GM18499 (cell line): ENCODE data around the gene ZBTB42.

ENCODE experiments used
- ATAC-seq: cut with Tn5 transposase; IDR thresholded peaks from one replicate; pipeline ENCODE4 v1.9.1; 2021; ENCODE audit warnings: moderate number of reproducible peaks; ENCODE audit not compliant: insufficient read depth, unreplicated experiment

The ZBTB42 gene

DNA sequence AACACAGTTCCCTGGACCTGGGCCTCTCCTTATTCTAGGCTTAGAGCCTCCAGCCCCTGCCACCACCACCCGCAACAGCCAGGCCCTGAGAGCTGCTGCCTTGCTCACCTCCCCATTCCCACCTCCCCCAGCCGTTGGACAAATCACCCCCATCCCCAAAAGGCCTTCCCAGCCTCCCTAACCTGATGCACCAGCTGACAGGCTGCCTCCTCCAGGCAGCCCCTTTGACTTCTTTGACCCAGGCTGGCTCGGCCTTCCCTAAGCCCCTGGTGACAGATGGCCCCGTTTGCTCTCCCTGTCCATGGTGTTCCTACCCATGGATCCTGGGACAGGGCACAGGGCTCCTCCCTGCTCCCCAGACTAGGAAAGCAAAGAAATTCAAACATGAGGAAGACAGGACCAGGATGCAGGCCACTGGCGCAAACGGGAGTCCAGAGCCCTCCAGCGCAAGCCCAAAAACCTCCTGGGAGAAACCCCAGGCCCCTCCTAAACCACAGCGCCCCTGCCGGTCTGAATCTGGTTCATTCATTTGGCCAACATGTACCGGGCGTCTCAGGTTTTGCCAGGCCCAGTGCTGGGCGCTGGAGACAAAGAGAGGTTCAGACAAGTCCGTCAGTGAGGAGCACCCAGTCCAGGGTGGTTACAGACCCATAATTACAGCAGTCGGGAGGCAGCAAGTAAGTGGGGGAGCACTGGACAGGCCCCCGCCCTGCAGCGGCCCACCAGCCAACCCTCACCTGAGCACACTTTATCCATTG is 7.8 kb upstream of the ZBTB42 start:
- ATAC-seq, result no peak

DNA sequence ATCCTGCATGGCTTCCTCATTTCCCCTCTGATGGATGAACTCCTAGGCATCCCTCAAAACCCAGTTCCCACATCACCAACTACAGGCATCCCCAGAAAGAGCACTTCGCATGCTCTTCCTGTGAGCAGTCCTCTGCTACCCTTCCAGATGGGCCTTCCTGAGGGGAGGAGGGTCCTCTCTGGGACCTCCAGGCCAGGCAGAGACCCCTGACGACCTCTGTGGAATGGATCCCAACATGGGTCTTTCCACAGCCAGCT is 7.3 kb upstream of the ZBTB42 start:
- no peak for ATAC-seq

DNA sequence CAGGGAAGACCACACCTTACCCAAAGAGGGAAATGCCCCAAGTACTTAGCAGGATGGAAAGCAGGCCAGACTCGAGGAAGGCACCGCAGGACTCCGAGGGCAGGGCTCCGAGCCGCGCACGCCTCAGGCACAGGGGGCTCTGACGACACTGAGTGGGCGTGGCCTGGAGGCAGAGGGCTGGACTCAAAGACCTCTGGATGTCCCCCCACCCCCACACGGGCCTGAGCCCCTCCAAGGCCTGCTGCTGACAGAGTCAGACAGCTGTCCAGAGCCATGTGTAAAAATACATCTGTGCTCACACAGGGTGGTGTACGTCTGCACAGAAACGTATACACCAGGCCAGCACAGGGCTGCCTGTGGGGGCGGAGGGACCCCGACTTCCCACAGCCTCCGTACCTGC is 6.8 kb upstream of the ZBTB42 start:
- ATAC-seq, result no peak

DNA sequence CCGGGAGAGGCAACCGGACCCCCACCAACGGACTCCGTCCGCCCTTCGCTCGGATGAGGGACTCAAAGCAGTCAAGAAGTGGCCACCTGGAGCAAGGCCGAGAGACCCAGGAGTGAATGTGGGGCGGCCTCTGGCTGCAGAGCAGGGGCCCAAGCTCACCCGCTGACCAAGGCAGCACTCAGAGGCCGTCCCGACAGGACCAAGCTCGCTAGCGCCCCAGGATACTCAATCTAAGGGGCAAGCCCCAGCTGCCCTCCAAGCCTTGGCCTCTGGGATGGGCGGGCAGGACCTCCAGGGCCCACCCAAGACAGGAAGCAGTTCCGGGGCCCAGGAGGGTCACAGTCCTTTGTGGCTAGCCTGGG is 6.3 kb upstream of the ZBTB42 start:
- ATAC-seq, result no peak

DNA sequence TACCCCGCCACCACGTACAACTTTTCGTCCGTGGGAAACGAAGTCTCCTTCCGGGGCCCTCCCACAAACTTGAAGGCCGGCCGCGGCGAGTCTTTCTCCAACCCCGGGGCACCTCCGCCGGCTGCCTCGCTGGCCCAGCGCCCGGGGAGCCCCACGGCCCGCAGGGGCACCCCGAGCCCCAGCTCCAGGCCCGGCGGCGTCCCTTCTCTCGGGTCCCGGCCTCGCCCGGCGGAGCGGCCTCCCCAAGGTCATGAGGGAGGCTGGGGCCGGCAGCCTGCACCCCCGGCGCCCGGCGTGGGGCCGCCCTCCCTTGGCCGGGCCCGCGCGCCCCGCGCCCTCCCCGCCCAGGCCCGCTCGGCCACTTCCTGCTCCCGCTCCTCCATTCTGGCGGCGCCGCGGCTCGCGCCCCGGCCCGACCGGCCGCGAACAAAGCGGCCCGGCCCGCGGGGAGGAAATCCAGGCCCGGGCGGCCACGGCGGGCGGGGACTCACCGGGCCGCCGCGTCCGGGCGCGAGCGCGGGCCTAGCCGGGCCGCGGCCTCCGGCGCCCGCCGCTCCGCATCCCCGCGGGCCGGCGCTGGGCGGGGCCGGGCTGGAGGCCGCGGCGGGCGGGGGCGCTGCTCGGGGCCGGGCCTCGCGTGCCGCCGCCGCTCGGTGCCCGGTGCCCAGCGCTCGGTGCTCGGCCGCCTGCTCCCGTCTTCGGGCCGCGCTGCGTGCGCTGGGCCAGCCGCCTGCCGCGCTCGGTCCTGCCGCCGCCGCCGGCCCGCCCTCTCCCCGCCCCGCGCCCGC is 5.7 kb upstream of the ZBTB42 start, which contains the start of gene AKT1:
Gene AKT1 (minus strand): TSS at position 756 of the 788 bp plus-strand sequence. CDS start 3,105 bp downstream, outside the sequence.
- no peak for ATAC-seq

DNA sequence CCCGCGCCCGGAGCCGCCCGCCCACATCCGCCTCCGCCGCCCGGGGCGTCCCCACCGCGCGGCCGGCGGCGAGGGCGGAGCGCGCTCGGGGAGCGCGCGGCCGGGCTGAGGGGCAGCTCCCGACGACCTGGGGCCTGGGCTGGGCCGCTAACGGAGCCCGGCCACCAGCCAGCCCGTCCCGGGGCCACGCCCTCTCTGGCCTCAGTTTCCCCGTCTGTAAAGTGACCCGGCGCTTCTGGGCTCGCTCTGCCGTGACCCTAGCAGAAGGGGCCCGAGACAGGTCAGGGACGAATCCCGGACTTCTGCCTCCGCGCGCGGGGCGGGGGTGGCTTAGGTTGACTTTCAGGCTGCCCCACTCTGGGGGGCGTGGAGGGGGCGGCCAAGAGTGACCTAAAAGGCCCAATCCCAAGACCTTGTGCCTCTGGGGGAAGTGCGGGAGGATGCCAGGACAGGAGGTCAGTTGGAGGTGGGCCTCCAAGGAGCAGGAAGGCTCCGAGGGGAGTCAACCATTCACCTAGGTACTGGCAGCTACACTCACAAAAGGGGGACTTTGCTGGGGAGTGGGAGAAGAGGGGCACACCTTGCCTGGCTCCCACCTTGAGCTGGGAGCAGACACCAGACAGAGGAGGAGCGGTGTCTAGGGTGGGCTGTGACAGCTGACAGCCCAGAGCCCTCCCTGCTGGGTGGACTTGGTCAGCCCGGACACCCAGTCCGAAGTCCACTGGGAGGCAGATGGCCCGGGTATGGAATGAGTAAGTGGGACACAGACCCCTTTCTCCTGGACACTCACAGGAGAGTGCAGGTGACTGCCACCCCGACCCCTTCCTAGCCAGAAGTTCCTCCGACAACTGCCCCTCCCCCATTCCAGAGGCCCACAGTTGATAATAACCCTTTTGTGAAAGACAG is 4.9 kb upstream of the ZBTB42 start:
- no peak for ATAC-seq

DNA sequence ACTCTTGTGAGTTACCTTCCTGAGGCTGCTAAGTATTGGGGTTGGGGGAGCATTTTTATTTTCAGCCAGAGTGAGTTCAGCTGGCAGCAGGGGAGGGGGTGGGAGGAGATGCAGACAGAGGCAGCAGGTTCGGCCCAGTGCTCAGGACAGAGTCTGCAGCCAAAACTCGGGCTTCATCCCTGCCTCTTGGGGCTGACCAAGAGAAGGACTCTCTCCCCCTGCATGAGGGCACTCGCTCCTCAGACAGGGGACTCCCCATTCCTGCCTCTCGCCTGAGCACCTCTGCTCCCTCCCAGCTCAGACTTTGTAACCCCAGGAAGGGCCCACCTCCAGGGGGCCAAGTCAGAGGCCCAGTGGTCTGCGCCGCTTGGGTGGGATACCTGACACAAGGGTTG is 4.2 kb upstream of the ZBTB42 start:
- ATAC-seq, result no peak

DNA sequence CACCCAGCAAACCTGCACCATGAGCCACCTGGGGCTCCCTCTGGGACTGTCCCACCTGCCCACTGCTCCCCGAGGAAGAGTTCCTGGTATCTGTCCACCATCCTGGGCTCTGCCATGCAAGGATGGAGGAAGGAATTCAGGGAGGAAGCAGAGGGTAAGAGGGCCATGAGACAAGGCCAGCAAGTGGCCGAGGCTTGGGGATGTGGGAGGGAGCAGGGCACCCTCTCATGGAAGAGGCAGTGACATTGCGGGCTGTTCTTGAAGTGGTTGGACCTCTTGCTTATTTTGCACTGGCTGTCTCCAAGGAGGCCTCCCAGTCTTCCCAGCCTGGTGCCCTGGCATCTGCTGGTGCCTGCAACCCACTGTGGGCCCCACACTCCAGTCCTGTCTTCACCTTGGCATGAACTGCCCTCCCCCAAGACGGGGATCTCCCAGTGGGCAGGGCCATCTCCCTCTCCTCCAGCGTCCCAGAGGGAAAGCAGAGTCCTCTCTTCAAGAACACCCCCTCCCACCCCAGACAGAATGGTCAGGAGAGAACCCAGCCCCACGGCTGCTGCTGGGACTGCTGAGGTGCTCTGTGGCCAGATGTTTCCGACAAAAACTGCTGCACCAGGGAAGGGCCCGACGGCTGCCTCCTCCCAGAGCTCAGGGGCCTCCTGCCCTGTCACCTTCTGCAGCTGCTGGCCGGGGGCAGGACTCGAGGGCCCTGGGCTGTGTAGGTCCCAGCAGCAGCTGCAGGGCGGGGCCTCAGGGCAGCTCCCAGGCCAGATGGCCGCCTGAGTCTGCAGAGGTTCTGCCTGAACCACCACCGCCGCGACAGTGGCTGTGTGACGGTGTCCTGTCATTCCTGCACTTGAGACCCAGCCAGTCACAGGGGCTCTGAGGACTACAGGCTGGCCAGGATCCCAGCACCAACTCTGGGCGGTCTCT is 3.5 kb upstream of the ZBTB42 start:
- ATAC-seq, result no peak

DNA sequence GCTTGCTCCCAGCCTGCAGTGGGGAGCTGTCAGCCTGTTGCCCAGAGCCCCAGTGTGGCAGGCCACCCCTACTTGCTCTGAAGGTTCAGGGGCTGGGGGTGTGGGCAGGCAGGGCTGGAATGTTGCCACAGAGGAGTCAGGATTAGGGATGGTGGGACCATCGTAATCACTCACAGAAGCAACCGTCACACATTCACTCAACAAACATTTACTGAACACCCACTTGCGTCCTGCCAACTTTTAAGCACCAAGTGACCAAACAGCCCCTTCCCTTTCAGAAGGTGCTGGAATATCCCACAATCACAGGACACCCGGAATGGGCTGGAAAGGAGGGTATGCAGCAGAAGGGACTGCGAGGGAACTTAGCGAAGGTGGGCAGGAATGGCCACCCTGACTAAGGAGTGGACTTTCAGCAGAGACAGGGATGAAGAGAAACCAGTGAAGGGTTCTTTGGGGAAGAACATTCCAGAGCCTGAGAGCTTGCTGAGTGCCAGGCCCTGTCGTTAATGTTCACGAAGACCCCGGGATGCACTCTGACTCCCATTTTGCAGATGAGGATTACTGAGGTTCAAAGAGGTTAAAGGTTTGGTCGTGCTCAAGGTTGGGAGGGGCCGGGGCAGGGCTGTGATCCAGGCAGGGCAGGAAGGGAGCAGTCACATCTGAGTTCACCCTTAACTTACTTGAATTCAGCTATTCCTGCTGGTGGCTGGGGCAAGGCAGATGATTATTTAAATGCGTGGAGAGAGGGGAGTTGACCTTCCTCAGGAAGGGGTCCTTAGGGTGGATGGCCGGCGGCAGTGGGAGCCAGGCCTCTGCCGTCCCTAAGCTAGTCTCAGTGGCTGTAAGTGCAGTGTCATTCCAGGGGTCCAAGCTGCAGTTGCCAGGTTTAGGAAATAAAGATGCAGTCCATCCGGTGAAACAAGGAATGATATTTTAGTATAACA is 2.3 kb upstream of the ZBTB42 start:
- ATAC-seq, result no peak

DNA sequence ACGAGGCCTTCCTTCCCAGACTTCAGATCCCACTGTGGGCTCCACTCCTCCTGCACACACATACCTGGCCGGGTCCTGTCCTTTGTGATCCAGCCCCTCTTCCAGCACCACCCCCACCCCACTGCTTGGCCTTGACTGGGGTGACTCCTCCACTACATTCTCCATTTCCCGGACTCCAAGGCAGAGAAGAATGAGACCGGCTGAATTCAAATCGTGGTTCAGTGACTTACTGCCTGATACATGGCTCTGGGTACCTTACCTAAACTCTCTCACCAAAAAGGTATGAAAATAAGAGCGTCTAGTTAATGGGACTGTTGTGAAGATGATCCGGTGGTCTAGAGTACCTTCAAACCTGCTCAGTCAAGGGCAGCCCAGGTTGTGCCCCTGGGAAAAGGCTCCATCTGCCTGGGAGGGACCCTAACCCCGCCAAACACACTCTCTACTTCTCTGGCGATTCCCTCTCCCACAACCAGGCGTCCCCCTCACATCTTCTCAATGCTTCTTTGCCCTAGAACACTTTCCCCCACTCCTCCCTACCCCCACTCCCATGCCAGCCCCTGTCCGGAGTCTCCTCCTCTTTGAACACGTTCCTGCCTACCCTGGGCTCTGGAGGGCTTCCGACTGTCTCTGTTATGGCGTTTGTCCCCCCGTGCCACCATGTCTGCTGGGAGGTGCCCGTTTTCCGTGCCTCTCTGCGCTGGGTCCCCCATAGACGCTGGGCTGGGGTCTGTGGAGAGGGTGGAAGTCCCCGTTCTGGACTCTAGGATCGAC is 1.5 kb upstream of the ZBTB42 start:
- no peak for ATAC-seq

DNA sequence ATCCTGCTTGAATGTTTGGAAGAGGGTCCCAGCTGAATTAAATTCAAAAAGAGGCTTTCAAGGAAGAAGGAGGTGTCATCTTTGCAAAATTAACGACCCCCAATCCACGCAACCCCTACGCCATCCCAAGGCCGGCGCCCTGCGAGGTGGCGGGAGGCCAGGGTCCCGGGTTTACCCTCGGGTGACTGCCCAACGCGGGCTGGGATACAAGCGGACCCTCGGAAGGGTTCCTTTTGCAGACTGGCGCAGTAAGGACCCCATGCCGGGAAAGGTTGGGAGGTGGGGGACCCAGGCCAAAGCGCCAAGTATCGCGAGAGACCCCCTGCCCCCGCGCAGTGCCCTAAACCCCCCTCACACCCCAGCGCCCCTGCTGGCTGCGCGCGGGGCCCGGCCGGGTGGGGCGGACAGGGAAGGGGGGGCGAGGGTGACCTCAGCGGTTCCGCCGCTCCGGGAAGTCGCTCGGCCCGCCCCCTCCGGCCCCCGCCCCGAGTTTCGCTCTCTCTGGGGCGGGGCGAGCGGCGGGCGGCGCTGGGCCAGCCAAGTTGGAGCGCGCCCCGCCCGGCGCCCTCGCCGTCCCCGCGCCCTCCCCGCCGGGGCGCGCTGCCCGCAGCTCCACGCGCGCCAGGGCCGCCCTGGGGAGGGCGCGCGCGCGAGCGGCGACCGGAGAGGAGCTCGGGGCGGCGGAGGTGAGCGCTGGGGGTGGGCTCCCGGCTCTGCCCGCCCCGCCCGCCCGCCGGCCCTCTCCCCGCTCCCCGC is 708 bp upstream of the ZBTB42 start:
- ATAC-seq, result no peak

DNA sequence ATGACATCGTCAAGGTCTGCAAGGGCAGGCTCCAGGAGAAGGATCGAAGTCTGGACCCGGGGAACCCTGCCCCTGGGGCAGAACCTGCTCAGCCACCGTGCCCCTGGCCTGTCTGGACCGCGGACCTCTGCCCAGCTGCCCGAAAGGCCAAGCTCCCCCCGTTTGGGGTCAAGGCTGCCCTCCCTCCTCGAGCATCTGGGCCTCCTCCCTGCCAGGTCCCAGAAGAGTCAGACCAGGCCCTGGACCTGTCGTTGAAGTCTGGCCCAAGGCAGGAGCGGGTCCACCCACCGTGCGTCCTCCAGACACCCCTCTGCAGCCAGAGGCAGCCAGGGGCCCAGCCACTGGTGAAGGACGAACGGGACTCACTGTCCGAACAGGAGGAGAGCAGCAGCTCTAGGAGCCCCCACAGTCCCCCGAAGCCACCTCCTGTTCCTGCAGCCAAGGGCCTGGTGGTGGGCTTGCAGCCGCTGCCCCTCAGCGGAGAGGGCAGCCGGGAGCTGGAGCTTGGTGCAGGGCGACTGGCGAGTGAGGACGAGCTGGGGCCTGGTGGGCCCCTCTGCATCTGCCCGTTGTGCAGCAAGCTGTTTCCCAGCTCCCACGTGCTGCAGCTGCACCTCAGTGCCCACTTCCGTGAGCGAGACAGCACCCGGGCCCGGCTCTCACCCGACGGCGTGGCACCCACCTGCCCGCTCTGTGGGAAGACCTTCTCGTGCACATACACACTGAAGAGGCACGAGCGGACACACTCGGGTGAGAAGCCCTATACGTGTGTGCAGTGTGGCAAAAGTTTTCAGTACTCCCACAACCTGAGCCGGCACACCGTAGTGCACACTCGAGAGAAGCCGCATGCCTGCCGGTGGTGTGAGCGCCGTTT is 856 bp downstream of the ZBTB42 start:
- no peak for ATAC-seq

DNA sequence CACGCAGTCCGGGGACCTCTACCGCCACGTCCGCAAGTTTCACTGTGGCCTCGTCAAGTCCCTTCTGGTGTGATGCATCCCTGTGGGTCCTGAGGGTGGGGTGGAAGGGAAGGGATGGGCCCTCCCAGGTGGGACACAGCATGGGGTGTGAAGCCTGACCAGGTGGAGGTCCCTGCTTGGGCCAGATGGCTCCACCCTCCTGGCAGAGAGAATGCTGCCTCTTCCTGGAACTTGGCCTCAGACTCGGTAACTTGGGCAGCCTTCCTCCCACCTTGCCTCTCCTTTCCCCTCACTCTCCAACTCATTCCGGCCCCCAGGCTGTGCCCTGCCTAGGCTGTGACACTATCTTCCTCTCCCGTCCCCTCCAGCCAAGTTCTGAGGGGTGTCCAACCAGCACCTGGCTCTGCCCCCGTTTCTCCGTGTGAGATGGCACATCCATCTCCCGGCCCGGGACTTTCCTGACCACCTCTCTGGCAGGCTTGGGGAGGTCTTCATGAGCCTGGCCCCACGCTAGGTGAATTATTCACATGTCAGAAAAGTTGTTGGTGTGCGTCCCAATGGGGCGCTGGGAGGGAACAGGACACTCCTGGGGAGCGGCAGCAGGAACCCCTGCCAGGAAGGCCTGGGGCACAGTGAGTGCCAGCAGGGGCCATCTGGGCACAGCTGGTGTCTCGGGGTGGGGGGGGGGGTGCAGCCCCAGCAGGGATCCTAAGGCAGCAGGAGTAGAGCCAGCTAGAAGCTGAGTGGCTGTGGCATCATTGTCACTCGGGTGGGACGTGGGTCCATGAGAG is 1.7 kb downstream of the ZBTB42 start:
- no peak for ATAC-seq

DNA sequence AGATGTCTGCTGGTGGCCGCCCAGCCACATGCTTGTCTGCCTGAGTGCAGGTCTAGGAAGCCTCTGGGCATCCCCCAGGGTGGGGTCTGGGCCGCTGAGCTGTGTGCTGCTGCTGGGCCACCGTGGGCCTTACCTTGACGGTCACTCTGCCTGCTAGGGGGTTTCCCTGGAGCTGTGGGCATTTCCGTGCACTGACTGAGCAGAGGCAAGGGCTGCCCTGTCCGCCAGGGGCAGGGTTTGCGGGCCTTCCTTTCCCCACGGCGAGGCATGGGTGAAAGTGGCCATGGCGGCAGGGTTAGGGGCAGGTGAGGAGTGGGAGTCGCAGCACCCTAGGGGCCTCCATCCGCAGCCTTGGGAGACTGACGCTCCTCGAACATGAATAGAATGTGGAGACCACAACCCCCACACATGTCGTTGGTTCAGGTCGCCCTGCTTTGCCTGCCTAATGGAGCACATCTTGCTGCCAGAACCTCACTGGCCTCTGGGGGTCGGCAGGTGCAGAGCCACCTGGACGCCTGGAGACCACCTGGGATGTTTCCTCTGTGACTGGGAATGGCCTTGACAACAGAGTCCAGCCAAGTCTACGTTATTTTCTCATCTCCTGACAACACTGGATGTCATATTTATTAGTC is 2.5 kb downstream of the ZBTB42 start:
- ATAC-seq, result no peak

DNA sequence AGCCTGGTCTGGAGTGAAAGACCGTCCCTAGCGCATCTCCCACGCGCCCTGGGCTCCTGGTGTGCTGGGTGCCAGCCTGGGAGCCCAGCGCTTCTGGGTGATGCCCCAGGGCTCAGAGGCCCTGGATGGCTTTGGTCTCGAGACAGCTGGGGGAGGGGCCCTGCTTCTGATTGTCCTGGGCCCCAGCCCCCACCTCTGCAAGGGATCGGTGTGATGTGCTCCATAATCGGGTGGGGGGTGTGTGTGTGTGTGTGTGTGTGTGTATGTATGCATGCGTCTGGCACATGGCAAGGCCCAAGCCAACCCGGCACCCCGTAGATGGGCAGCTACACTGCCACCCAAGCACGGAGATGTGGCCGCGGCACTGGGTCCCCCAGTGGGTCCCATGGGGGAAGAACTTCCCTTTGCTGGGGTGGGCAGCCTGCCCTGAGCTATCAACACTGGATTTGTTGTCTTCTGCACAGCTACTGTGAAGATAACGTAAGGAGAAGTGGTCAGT is 3.1 kb downstream of the ZBTB42 start:
- no peak for ATAC-seq
